T follicular helper cell (primary cell): ENCODE measurements around the gene NTNG2.
"Not testable (repeated sequence)": the region's sequence is repeated elsewhere in the genome, so short reads cannot be mapped to it uniquely, and the experiment has no call there.

Experiments used
- DNase-seq: peaks from one replicate; pipeline ENCODE4 v3.0.0-alpha.2; 2020; ENCODE audit warnings: low read depth

NTNG2 gene

DNA sequence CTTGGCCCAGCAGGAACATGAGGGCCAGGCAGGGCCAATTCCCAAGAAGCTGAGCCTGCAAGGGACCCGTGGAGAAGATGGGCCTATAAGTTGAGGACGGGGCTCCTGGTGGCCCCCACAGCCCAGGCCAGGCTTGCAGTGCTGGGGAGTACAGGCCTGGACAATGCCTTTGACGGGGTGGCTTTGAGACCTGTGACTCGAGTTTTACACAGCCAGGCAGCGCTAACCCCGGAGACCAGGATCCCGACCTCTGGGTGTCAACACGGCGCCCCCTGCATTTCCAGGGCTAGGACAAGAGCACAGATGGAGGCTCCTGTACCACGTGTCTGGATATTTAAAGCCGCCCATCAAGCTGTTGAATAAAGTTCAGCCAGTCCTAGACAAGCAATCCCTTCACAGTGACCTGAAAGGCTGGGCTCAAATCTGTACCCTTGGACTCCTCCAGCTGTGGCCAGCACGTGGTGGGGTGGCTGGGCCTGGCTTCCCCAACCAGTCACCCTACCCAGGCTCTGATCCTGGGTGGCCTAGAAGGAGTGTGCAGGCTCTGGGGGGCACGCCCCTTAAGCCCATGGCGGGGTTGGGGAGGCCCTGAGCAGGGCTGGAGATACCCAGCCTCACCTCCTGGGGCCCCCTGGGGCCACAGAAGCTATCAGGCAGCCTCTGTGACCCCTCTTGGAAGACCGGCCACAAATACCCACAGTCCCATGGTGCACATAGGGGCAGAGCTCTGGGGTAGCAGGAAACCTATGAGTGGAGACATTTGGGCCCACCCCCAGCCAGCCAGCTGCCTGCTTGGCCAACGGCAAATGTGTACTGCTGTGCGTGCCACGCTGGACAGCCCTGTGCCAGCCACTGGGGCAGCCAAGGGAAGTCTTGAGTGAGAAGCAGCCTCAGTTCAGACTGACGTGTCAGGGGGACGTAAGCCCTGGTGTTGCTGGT is 88.7 kb downstream of the NTNG2 start:
- no peak for DNase-seq

DNA sequence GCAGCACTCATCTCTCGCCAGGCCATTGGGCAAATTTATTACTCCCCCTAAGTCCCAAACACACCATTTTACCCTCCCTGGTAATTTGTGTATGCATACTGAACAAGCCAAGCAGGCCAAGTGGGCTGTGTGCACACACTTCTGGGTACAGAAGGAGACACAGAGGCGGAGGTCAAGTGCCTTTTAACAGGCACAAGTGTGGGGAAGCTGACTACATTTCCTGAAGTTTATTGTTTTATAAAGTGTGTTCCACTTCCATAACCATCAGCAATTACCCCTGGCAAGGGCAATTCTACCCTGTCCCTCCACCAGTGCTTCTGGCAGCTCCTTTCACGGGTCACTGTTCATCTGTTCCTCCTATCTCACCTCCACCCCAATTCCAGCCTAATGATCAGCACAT is 99.0 kb downstream of the NTNG2 start:
- no peak for DNase-seq

DNA sequence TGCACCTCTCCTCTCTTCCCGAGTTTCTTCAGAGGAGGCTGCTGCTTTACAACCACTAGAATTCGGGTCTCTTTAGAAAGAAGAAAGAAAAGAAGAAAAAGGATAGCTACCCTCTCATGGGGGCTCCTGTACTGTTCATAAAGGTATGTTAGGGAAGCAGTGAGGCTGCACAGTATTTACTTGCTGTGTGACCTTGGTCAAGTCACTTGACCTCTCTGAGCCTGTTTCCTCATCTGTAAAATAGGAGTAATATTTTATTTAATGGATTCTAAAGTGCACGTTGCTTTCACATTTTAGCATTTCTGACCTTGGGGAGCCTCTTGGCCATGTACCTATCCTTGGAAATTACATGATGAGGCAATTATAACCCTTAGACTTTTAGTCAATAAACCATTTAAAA is 104.2 kb downstream of the NTNG2 start:
- DNase-seq = no peak

DNA sequence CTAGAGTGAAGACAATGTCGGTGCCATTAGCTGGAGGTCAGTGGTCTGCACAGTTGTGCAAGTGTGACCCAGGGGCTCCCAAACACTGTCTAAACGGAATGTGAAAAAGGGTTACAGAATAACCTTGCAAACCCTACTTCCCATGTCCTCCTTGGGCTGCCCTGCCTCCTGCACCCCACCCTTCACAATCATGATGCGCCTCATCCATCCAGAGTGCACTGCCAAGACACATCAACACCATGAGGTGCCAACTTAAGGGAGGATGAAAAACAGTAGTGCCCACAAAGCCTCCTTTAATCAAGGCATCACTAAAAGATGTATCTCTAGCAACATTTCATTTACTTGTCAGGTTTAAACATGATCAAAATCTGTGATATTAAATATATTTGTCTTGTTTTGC is 105.8 kb downstream of the NTNG2 start:
- no peak for DNase-seq

DNA sequence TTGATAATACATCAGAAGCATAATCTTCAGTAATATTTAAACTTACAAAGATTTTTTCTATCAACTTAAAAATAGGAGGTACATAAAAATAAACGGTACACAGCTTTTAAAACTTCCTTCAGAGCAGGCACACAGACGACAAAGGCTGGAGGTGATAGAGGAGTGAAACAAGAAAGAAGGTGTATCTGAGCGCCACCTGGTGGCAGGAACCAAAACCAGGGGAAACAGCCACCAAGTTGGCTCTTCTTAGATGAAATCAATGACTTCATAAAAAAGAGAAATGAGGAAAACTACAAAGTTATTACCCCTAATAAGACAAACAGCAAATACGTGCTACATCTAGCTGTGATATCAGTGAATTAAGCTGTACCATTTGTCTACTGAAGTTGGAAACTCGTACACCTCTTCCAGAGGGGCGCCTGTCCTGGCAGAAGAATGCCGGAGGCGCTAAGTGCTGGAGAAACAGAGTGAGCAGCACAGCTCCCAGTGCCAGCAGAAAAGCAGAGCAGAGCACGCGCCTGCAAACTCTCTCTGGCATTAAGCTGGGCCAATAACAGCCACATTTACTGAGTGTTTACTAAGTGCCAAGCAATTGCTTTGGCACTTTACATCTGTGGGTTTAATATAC is 107.0 kb downstream of the NTNG2 start:
- DNase-seq = peak; percentile 62

DNA sequence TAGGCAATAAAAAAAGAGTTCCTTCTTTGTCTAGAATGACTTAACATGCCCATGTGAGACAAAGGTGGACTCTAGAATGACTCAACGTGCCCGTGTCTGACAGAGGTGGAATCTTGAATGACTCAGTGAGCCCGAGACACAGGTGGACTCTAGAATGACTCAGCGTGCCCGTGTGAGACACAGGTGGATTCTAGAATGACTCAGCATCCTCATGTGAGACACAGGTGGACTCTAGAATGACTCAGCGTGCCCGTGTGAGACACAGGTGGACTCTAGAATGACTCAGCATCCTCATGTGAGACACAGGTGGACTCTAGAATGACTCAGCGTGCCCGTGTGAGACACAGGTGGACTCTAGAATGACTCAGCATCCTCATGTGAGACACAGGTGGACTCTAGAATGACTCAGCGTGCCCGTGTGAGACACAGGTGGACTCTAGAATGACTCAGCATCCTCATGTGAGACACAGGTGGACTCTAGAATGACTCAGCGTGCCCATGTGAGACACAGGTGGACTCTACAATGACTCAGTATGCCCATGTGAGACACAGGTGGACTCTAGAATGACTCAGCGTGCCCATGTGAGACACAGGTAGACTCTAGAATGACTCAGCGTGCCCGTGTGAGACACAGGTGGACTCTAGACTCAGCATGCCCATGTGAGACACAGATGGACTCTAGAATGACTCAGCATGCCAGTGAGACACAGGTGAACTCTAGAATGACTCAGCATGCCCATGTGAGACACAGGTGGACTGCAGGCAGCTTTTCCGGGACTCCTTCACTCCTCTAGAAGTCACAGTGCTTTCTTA is 108.1 kb downstream of the NTNG2 start:
- not testable (repeated sequence) for DNase-seq

DNA sequence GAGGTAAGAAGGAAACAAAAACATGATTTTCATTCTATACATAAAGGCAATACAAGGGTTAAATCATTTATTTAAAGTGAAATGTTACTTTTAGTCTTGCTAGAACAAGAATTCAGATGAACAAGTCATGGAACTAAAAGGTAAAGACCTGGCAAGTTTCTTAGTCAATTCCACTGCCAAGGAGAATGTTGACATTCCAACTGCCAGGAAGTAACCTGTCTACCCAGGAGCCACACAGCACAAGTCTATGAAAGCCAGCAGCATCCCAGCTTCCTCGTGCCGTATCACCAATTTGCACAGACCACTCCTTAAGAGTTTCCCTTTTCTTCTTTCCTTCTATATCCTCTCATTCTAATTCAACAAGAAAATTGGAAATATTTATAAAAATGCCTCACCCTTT is 113.0 kb downstream of the NTNG2 start:
- no peak for DNase-seq

DNA sequence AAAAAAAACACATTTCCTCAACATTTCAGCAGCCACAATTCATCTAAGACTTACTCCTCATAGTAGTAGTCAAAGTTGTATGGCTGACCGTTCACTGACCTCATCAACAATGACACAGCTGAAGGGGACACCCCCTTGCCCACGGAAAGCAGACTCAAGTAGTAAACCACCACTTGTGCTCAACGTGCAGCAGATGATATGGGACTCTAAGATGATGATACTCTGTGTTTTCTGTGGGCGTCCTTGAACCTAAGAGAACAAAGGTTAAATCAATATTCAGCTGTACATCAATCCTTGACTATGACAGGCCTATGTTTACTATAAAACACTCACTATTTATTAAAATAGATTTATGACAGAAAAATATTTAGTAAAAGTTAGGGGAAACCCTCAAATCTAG is 121.3 kb downstream of the NTNG2 start:
- DNase-seq = no peak

DNA sequence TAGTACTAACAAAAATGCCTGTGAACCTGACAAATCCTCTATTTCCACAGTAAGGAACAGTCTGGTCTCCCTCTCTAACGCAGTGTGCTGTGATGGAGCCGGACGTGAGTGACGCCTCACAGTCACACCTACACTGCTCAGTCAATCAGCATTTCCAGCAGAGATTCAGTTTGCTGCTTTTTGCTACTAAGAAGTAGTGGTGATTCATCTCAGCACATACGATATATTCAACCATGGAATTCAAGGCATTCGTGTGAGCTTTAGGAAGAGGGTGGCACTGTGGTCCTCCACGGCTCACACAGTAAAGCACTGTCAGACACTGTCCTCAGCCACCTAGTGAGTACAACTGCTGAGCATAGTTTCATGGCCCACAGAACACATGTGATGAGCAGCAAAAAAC is 122.0 kb downstream of the NTNG2 start:
- no peak for DNase-seq

DNA sequence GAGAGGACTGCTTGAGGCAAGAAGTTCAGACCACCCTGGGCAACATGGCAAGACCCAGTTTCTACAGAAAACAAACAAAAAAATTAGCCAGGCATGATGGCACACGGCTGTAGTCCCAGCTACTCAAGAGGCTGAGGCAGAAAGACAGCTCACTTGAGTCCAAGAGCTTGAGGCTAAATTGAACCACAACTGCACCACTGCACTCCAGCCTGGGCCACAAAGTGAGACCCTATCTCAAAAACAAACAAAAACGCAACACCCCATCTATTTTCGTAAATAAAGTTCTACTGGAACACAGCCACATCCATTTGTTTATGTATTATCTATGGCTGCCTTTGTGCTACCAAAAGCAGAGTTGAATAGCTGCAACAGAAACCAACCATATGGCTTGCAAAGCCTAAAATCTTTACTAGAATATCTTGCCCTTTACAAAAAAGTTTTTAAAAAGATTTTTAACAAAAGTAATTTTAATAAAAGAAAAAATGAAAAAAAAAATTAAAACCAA is 125.5 kb downstream of the NTNG2 start:
- DNase-seq = no peak

DNA sequence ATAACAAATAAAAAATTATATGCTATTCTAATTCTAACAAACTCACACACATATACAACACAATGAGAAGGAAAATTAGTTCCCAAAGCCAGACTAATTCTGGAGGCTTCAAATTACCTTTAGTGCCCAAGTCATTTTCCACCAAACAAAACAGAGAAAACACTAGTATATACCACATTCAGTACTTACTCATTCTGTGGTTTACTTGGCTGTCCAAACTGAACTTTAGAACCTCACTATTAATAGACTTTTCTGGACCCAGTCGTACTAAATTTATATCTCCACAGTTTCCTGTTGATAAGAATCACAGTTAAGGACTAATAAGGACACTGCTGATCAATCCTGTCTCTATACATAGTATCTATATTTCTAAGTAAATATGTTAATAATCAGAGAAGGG is 126.5 kb downstream of the NTNG2 start:
- DNase-seq = no peak

DNA sequence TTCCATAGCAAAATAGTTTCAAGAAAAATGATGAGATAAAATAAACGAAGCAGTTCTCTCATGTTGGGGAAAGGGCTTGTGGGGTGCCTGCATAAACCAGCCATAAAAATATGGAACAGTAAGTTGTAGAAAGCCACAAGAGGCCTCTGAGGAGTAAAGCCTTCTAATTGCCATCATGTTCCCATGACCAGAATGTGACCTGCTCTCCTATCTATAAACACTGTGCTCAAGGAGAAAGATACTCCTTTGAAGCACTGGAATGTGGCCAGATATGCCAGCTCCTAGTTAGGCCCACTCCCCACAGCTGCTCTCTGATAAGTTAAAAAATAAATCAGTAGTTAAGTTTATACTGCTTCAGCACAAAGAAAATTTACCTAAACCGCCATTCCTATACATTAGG is 127.1 kb downstream of the NTNG2 start:
- no peak for DNase-seq

DNA sequence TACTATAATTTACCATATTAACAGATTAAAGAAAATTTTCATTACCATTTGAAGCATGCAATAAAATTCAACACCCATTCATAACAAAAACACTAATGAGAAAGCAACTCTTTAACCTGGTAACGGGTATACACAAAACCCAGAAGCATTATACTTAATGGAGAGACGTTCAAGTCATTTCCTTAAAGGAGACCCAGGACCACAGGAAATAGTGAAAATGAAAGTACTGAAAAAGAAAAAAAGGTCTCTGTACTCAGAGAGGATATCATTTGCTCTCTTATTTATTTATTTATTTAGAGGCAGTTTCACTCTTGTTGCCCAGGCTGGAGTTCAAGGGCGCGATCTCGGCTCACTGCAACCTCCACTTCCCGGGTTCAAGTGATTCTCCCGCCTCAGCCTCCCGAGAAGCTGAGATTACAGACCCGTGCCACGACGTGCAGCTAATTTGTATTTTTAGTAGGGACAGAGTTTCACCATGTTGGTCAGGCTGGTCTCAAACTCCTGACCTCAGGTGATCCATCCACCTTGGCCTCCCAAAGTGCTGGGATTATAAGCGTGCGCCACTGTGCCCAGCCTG is 131.4 kb downstream of the NTNG2 start:
- DNase-seq = no peak
